ENCODE measurements around the gene CBLN1. TPM values are rescaled to one million over a fixed set of nuclear protein-coding genes. Genes with fewer than 3 reads are reported as not detected.

The CBLN1 gene
- total RNA-seq, 1 experiment from 2014 or later = 5.6 TPM

DNA sequence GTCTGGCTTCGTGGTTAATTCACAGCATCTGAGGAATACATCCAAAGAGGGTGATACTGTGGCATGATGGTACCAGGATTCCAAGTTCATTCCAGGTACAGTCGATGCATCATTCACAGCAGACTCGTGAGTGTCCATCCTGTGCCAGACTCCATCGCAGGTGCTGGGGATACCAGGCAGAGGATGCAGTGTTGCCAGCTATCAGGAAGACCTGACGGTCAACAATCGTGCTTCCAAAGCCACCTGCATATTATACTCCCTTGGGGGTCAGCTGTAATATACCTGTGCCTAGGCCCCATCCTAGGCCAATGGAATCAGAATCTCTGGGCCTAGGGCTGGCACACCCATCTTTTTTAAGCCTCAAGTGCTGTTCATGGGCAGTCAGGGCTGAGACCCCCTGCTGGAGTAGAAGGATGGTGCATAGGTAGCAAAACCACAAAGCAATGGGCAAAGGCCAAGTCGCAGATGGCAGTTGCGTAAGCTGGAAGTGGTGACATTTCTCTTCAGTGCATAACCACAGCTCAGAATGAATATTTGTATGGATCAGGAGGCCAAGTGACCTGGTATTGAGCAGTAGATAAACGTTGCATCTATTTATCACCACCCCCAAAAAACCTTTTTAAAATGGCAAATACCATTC, 49.0 kb upstream of the CBLN1 start:
- Histone ChIP-seq H3K27ac (ENCODE audit: insufficient read length, low read depth, low read length) (no peak overlapping the region), H2BK5ac (ENCODE audit: insufficient read length, low read length) (no peak overlapping the region), H4K20me1 (ENCODE audit: control insufficient read depth, insufficient read depth, insufficient read length) (no peaks in the 10 kb centered on the region), H2AFZ (ENCODE audit: low read length) (no peak overlapping the region), H4K91ac (ENCODE audit: insufficient read length, low read depth, low read length) (no peak overlapping the region), H3K27me3 (ENCODE audit: insufficient read depth, low read length) (no peaks in the 10 kb centered on the region), H4K5ac (ENCODE audit: insufficient read length, low read depth, low read length) (no peak overlapping the region), H3K9me3 (ENCODE audit: control insufficient read depth, low read depth, low read length) (no peaks in the 10 kb centered on the region), H3K79me2 (ENCODE audit: insufficient read depth, low read length) (no peaks in the 10 kb centered on the region), H2BK12ac (ENCODE audit: insufficient read length, low read depth, low read length) (no peak overlapping the region), H3K18ac (ENCODE audit: insufficient read length, low read depth, low read length) (no peak overlapping the region), H4K8ac (replicated peaks; ENCODE audit: insufficient read length, low read depth, low read length) (no peak overlapping the region), H3K56ac (ENCODE audit: insufficient read length, low read depth, low read length) (no peak overlapping the region), H2BK120ac (ENCODE audit: low read depth, low read length, poor library complexity, severe bottlenecking) (no peak overlapping the region), H3K4me1 (ENCODE audit: insufficient read depth, low read length) (0 out of 2 replicates have a peak, but pooled peaks cover 4% of the 10 kb centered on the region), H3K9ac (ENCODE audit: extremely low read depth, insufficient read length, low read length) (no peak overlapping the region), H3K4me2 (ENCODE audit: insufficient read depth, insufficient read length, low read length) (no peak overlapping the region), H3K23me2 (ENCODE audit: insufficient read length, low read depth, low read length, poor library complexity, severe bottlenecking) (no peaks in the 10 kb centered on the region), H3K14ac (ENCODE audit: insufficient read depth, low read length) (no peak overlapping the region), H3T11ph (ENCODE audit: low read length) (no peak overlapping the region), H2BK15ac (ENCODE audit: low read depth, low read length) (no peak overlapping the region), H2BK20ac (ENCODE audit: low read depth, low read length, poor library complexity, severe bottlenecking) (no peak overlapping the region), H3K4ac (ENCODE audit: low read depth, low read length) (no peak overlapping the region), H3K79me1 (ENCODE audit: insufficient read depth, low read depth, low read length, poor library complexity, severe bottlenecking) (no peaks in the 10 kb centered on the region), H3K23ac (ENCODE audit: insufficient read length, low read depth, low read length) (no peak overlapping the region), H2AK5ac (ENCODE audit: insufficient read length, low read length) (no peak overlapping the region)
- TF ChIP-seq, protein P1, sequence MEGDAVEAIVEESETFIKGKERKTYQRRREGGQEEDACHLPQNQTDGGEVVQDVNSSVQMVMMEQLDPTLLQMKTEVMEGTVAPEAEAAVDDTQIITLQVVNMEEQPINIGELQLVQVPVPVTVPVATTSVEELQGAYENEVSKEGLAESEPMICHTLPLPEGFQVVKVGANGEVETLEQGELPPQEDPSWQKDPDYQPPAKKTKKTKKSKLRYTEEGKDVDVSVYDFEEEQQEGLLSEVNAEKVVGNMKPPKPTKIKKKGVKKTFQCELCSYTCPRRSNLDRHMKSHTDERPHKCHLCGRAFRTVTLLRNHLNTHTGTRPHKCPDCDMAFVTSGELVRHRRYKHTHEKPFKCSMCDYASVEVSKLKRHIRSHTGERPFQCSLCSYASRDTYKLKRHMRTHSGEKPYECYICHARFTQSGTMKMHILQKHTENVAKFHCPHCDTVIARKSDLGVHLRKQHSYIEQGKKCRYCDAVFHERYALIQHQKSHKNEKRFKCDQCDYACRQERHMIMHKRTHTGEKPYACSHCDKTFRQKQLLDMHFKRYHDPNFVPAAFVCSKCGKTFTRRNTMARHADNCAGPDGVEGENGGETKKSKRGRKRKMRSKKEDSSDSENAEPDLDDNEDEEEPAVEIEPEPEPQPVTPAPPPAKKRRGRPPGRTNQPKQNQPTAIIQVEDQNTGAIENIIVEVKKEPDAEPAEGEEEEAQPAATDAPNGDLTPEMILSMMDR (conservative IDR thresholded peaks at IDR 0.05) = peak; percentile 16; the same call in 1 of the 3 replicates
- Mint-ChIP-seq H3K4me1 (peaks cover 21 to 27% of the 10 kb centered on the region in 2 experiments), H3K27ac (no peak overlapping the region), H3K4me3 (no peak overlapping the region), H3K9me3 (no peaks in the 10 kb centered on the region), H3K27me3 (ENCODE audit: low read depth) (no peaks in the 10 kb centered on the region; the same call in none of the 2 replicates), H3K36me3 (ENCODE audit: insufficient read depth in 1 of 3, low read depth in 3 of 3) (no peaks in the 10 kb centered on the region)
- no CpG with 5 or more reads among the region's 9 CpGs for WGBS (ENCODE audit: extremely low coverage, insufficient read length, low lambda C conversion rate)
- no peak for DNase-seq

All from H9 (cell line).